OCI-LY7 (cell line): ENCODE measurements around the gene STAP2. TPM values are rescaled to one million over a fixed set of nuclear protein-coding genes. Genes with fewer than 3 reads are reported as not detected.

Experiments
- BruUV-seq: library from RNA; stranded (reverse); fragments of 400-500 nt; replicated peaks from 2 replicates; lab custom pipeline; 2021; lab: Mats Ljungman, UMichigan
- CTCF ChIA-PET: fragments of 300-600 bp; sonication (Branson Sonifier 250); formaldehyde crosslinking; loops from one replicate; lab custom pipeline; 2022; ENCODE audit warnings: antibody characterized with exemption; ENCODE audit not compliant: unreplicated experiment; lab: Charles Lee
- POLR2A ChIA-PET: fragments of 300-600 bp; sonication (Branson Sonifier 250); formaldehyde crosslinking; loops from one replicate; lab custom pipeline; 2022; ENCODE audit warnings: antibody characterized with exemption; lab: Charles Lee
- DNase-seq: peaks from one replicate; pipeline ENCODE4 v3.0.0-alpha.2; 2015; ENCODE audit warnings: low spot score
- H2AFZ ChIP-seq: fragments of 200-600 bp; sonication (generic), shearing (Covaris generic); 2 replicates; pipeline ENCODE4 v1.6.1; 2014; ENCODE audit warnings: mild to moderate bottlenecking, antibody characterized with exemption, low read length, moderate library complexity
- H3K27ac ChIP-seq: fragments of 200-600 bp; sonication (generic); 2 replicates; pipeline ENCODE4 v1.5.1; 2014; ENCODE audit warnings: mixed run types, low read depth, mild to moderate bottlenecking, moderate library complexity, low read length, inconsistent platforms; ENCODE audit not compliant: poor library complexity, severe bottlenecking
- H3K36me3 ChIP-seq: fragments of 200-600 bp; sonication (generic); 2 replicates; pipeline ENCODE4 v1.6.1; 2014; ENCODE audit warnings: mild to moderate bottlenecking, antibody characterized with exemption, low read length, moderate library complexity, mixed read lengths; ENCODE audit not compliant: insufficient read depth
- H3K4me1 ChIP-seq: fragments of 200-600 bp; sonication (generic); 2 replicates; pipeline ENCODE4 v1.5.1; 2014; ENCODE audit warnings: mild to moderate bottlenecking, low read length; ENCODE audit not compliant: insufficient read depth, poor library complexity, severe bottlenecking
- H3K4me2 ChIP-seq: fragments of 200-600 bp; sonication (generic); 2 replicates; pipeline ENCODE4 v1.6.1; 2014; ENCODE audit warnings: mild to moderate bottlenecking, low read length
- H3K4me3 ChIP-seq: fragments of 200-600 bp; sonication (generic); 2 replicates; pipeline ENCODE4 v1.5.1; 2014; ENCODE audit warnings: mild to moderate bottlenecking, low read depth, low read length; ENCODE audit not compliant: poor library complexity, severe bottlenecking
- H3K79me2 ChIP-seq: fragments of 200-600 bp; sonication (generic); 2 replicates; pipeline ENCODE4 v1.6.1; 2016; ENCODE audit warnings: low read depth, mild to moderate bottlenecking, low read length, moderate library complexity, mixed read lengths; ENCODE audit not compliant: insufficient read depth
- H3K9me2 ChIP-seq: fragments of 200-600 bp; sonication (generic); 2 replicates; pipeline ENCODE4 v1.6.1; 2016; ENCODE audit warnings: mild to moderate bottlenecking, low read length, mixed read lengths; ENCODE audit not compliant: insufficient read depth
- H3K9me3 ChIP-seq: fragments of 200-600 bp; sonication (generic); 2 replicates; pipeline ENCODE4 v1.6.1; 2014; ENCODE audit warnings: mild to moderate bottlenecking, mixed run types, low read length, mixed read lengths
- H4K20me1 ChIP-seq: fragments of 200-600 bp; sonication (generic); 2 replicates; pipeline ENCODE4 v1.6.1; 2014; ENCODE audit warnings: mild to moderate bottlenecking, antibody characterized with exemption, low read length, moderate library complexity, mixed read lengths; ENCODE audit not compliant: insufficient read depth
- EZH2phosphoT487 ChIP-seq: fragments of 200-600 bp; sonication (generic); IDR thresholded peaks from 2 replicates; pipeline ENCODE4 v1.6.1; 2018; ENCODE audit warnings: low read depth, borderline replicate concordance, mild to moderate bottlenecking, mixed run types, antibody characterized with exemption, low read length, moderate library complexity, mixed read lengths
- intact Hi-C: fragments of 100-400 bp; cut with micrococcal nuclease; formaldehyde crosslinking; loops from one replicate; pipeline ENCODE4 v1.10.0; 2022; ENCODE audit not compliant: unreplicated experiment
- total RNA-seq, 2 experiments: library from RNA; depleted of rRNA in 1 of 2; stranded (reverse); fragments of >200 nt in 1 of 2; shearing (Covaris generic) in 1 of 2; gene quantifications; 2 replicates each; pipeline ENCODE4 v1.2.3, GENCODE V29; 2014 to 2022
- TF ChIP-seq, protein P1 (sequence below): fragments of 200-600 bp; sonication (generic); conservative IDR thresholded peaks from 2 replicates; pipeline ENCODE4 v1.5.1; 2014; ENCODE audit warnings: mild to moderate bottlenecking, antibody characterized with exemption, low read length, moderate library complexity, mixed read lengths

STAP2 gene
- total RNA-seq, 2 experiments from 2014 or later = 1.2 to 1.3 TPM

- Histone ChIP-seq H2AFZ (no peak overlapping the region), H3K4me2 (no peak overlapping the region), H4K20me1 (no peaks in the 10 kb centered on the region), H3K36me3 (no peaks in the 10 kb centered on the region), H3K79me2 (no peaks in the 10 kb centered on the region), H3K4me3 (no peak overlapping the region), H3K9me3 (no peaks in the 10 kb centered on the region), H3K9me2 (no peaks in the 10 kb centered on the region), H3K27ac (no peak overlapping the region), H3K4me1 (peaks cover 8% of the 10 kb centered on the region)
- intact Hi-C loops = no loop called here
- ChIA-PET CTCF (no interaction called here), POLR2A (no interaction called here)
- BruUV-seq = no TSS peak
- TF ChIP-seq, protein P1, sequence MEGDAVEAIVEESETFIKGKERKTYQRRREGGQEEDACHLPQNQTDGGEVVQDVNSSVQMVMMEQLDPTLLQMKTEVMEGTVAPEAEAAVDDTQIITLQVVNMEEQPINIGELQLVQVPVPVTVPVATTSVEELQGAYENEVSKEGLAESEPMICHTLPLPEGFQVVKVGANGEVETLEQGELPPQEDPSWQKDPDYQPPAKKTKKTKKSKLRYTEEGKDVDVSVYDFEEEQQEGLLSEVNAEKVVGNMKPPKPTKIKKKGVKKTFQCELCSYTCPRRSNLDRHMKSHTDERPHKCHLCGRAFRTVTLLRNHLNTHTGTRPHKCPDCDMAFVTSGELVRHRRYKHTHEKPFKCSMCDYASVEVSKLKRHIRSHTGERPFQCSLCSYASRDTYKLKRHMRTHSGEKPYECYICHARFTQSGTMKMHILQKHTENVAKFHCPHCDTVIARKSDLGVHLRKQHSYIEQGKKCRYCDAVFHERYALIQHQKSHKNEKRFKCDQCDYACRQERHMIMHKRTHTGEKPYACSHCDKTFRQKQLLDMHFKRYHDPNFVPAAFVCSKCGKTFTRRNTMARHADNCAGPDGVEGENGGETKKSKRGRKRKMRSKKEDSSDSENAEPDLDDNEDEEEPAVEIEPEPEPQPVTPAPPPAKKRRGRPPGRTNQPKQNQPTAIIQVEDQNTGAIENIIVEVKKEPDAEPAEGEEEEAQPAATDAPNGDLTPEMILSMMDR = no peak
- TF ChIP-seq EZH2phosphoT487 = no peak
- DNase-seq = no peak
Measured at GRCh38 chr19:4326215-4326836, 12.3 kb downstream of the STAP2 start.

- ChIA-PET POLR2A (no interaction called here), CTCF (no interaction called here)
- 0 out of 2 replicates have a peak, but pooled peaks cover 8% of the 10 kb centered on the region for H3K9me3 ChIP-seq
Measured at GRCh38 chr19:4324228-4324627, 14.4 kb downstream of the STAP2 start.

DNA sequence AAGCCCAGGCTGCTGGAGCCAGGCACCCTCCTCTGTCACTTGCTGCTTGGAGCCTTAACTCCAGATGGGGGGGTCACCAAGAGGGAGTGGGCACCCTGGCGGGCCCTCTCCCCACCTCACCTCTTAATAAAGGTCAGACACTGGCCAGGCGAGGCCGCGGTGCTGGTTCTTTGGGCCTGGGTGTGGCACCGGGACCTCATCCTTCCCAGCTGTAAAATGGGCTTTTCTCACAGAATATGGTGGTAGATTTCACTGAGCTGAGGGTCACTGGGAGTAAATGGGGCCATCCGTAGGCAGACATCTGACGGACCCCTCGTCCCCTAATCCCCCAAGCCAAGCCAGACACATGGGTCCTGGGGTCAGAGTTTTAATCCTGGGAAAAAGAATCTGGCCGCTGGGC is 14.9 kb downstream of the STAP2 start:
- no peak overlapping the region for H2AFZ ChIP-seq
- POLR2A ChIA-PET = no interaction called here

More at GRCh38 chr19:4324228-4324627, 14.4 kb downstream of the STAP2 start:
- Histone ChIP-seq H3K27ac (no peak overlapping the region), H4K20me1 (no peaks in the 10 kb centered on the region), H3K9me2 (no peaks in the 10 kb centered on the region), H2AFZ (no peak overlapping the region), H3K4me3 (no peak overlapping the region), H3K4me2 (no peak overlapping the region), H3K79me2 (no peaks in the 10 kb centered on the region), H3K36me3 (no peaks in the 10 kb centered on the region), H3K4me1 (peaks cover 8% of the 10 kb centered on the region)
- intact Hi-C loops = no loop called here
- TF ChIP-seq, protein P1 = no peak
- TF ChIP-seq EZH2phosphoT487 = no peak
- BruUV-seq = no TSS peak
- DNase-seq = no peak

More for the DNA sequence above, 14.9 kb downstream of the STAP2 start:
- Histone ChIP-seq H3K9me3 (0 out of 2 replicates have a peak, but pooled peaks cover 8% of the 10 kb centered on the region), H3K4me2 (no peak overlapping the region), H3K4me1 (peaks cover 8% of the 10 kb centered on the region), H3K36me3 (no peaks in the 10 kb centered on the region), H3K27ac (no peak overlapping the region), H4K20me1 (no peaks in the 10 kb centered on the region), H3K9me2 (no peaks in the 10 kb centered on the region), H3K79me2 (no peaks in the 10 kb centered on the region), H3K4me3 (no peak overlapping the region)
- intact Hi-C loops = no loop called here
- BruUV-seq = no TSS peak
- no peak for DNase-seq
- CTCF ChIA-PET = no interaction called here
- TF ChIP-seq EZH2phosphoT487 = no peak
